22Rv1 (cell line): ENCODE measurements around the gene RSBN1L.

ENCODE experiments used
- H3K27ac ChIP-seq: fragments of 450-650 bp; 2 replicates; pipeline ENCODE4 v1.5.1; 2017
- ZFX ChIP-seq: fragments of 450-650 bp; IDR thresholded peaks from 2 replicates; pipeline ENCODE4 v1.6.1; 2017; ENCODE audit warnings: antibody characterized with exemption, borderline replicate concordance
- TF ChIP-seq, protein P1 (sequence below): fragments of 450-650 bp; IDR thresholded peaks from 2 replicates; pipeline ENCODE4 v1.5.1; 2017; ENCODE audit warnings: mild to moderate bottlenecking

Gene RSBN1L

DNA sequence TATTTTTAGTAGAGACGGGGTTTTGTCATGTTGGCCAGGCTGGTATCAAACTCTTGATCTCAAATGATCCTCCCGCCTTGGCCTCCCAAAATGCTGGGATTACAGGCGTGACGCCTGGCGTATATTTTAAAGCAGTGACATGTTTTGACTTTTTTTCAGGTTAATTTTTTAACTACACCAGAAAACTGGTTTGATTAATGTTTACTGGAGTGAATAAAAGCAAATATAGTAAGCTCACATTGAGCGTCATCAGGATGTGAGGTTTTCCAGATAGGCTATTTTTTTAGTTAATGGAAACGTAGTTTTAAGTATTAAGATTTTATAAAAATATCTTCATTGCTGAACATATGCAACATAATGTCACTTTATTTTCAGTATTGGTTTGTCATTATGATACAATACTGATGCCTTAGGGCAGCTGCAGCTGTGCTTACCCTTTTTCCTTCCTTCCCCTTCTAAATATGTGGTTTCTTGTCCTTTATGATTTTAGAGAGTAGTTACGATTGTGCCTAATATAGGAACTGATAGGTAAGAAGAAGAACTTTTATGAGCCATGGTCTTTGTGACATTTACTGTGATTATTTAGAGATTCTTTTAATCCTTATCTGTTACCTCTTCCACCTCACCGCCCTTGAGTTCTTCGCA lies 64.7 kb downstream of the RSBN1L start:
- TF ChIP-seq ZFX, result no peak
- TF ChIP-seq, protein P1, sequence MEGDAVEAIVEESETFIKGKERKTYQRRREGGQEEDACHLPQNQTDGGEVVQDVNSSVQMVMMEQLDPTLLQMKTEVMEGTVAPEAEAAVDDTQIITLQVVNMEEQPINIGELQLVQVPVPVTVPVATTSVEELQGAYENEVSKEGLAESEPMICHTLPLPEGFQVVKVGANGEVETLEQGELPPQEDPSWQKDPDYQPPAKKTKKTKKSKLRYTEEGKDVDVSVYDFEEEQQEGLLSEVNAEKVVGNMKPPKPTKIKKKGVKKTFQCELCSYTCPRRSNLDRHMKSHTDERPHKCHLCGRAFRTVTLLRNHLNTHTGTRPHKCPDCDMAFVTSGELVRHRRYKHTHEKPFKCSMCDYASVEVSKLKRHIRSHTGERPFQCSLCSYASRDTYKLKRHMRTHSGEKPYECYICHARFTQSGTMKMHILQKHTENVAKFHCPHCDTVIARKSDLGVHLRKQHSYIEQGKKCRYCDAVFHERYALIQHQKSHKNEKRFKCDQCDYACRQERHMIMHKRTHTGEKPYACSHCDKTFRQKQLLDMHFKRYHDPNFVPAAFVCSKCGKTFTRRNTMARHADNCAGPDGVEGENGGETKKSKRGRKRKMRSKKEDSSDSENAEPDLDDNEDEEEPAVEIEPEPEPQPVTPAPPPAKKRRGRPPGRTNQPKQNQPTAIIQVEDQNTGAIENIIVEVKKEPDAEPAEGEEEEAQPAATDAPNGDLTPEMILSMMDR, result no peak

DNA sequence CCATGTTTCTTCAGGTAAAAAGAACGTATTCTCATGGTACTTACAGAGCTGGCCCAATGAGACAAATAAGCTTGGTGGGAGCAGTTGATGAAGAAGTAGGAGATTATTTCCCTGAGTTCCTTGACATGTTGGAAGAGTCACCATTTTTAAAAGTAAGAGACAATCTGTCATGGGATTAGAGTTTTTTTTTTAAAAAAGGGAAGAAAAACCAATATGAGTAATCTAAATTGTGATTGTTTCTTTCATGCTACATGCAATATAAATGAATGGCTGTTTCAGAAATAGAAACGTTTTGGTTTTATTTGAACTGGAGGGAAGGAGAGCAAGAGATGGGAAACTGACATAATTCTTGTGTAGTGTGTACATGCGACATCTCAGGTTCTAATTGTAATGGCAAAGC lies 69.2 kb downstream of the RSBN1L start:
- TF ChIP-seq, protein P1, result no peak
- TF ChIP-seq ZFX, result no peak
- no peak overlapping the region; the same call in 1 of the 2 replicates for H3K27ac ChIP-seq

More for the DNA sequence above, 64.7 kb downstream of the RSBN1L start:
- no peak overlapping the region for H3K27ac ChIP-seq

DNA sequence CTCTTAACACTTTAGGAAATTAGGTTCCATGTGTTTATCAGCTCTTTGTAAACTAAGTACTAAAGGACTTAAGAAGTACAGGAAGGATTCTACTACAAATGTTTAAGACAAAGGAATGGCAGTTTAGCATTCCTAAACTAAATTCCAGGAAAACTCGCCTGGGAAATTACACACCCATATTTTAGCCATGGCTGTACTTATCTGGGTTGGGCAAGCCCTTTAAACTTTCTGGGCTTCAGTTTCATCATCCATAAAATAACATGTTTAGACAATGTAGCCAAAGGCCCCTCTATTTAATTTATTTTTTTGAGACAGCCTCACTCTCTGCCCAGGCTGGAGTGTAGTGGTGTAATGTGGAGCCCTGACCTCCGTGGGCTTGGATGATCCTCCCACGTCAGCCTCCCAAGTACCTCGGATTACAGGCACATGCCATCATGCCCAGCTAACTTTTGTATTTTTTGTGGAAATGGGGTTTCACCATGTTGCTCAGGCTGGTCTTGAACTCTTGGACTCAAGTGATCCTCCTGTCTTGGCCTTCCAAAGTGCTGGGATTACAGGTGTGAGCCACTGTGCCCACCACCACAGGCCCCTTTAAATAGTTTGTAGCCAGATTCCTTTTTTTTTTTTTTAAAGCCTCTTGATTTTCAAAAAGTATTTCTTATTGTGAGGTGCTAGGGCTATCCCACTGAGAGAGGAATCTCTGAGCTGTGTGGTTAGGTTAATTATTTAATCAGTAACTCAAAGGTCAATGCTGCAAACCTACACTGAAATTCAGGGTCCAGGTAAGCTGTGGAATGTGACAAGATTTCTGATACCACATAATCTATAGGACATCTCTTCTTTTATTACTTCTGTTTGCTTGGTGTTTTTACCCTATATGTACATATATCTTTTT lies 69.9 kb downstream of the RSBN1L start:
- TF ChIP-seq, protein P1, result no peak
- no peak for TF ChIP-seq ZFX
- no peak overlapping the region; the same call in 1 of the 2 replicates for H3K27ac ChIP-seq

DNA sequence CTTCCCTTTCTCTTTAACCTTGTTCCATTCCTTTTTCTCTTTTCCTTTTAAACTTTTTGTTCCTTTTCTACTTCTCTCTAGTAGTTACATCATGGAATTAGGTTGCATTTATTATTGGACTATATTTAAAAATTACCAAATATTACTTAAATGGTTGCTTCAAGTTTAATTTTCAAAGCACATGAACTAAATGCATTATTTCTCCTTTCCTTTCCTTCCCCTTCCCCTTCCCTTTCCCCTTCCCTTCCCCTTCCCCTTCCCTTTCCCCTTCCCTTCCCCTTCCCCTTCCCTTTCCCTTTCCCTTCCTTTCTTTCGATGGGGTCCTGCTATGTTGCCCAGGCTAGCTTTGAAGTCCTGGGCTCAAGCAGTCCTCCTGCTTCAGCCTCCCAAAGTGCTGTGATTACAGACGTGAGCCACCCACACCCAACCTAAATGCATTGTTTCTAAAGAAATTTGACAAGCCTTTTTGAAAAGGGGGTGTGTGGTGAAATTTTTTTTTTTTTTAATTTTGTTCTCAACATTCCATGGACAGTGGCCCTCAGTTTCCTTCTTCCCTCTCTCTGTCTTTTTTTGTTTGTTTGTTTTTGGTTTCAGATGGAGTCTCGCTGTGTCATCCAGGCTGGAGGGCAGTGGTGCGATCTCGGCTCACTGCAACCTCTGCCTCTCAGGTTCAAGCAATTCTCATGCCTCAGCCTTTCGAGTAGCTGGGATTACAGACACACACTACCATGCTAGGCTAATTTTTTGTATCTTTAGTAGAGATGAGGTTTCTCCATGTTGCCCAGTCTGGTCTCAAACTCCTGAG lies 70.7 kb downstream of the RSBN1L start:
- TF ChIP-seq ZFX, result no peak
- TF ChIP-seq, protein P1, result no peak
- no peak overlapping the region for H3K27ac ChIP-seq

DNA sequence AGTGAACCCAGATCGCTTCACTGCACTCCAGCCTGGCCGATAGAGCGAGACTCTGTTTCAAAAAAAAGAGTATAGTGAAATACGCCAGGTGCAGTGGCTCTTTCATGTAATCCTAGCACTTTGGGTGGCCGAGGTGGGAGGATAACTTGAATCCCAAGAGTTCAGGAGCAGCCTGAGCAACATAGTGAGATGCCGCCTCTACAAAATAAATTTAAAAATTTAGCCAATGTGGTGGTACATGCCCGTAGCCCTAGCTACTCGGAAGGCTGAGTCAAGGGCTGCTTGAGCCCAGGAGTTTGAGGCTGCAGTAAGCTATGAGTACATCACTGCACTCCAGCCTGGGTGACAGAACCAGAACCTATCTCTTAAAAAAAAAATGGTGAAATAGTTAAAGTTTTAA lies 74.1 kb downstream of the RSBN1L start:
- TF ChIP-seq, protein P1, result no peak
- TF ChIP-seq ZFX, result no peak
- H3K27ac ChIP-seq, result no peak overlapping the region

DNA sequence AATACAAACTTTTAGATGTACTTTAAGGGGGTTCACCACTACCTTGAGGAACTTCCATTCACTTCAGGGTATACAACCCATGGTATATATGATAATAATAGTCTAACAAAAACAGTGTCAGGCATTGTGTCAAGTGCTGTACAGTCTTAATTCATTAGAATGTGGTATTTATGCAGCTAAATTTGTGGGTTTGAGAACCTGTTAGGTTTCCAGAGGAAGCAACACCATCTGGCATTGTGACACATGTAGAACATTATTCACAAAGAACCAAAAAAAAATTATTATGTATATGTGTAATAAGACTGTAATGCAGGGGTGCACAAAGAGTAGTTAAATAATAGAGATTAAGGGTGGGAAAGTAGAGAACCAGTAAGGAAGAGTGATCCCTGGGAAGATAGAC lies 75.6 kb downstream of the RSBN1L start:
- H3K27ac ChIP-seq, result no peak overlapping the region
- TF ChIP-seq, protein P1, result no peak
- no peak for TF ChIP-seq ZFX
